IPS-20b (cell line): ENCODE measurements around the gene MAPK10.

Experiments
- H3K27ac ChIP-seq: one replicate; pipeline ENCODE4 v1.5.1; 2013; ENCODE audit warnings: low read length
- H3K27me3 ChIP-seq: 2 replicates; pipeline ENCODE4 v1.6.1; 2013; ENCODE audit warnings: mild to moderate bottlenecking, low read length, inconsistent platforms; ENCODE audit not compliant: insufficient read depth
- H3K36me3 ChIP-seq: 2 replicates; pipeline ENCODE4 v1.6.1; 2013; ENCODE audit warnings: low read depth, mild to moderate bottlenecking, inconsistent platforms, low read length, moderate library complexity; ENCODE audit not compliant: insufficient read depth
- H3K4me1 ChIP-seq: 2 replicates; pipeline ENCODE4 v1.6.1; 2013; ENCODE audit warnings: mild to moderate bottlenecking, control low read depth, inconsistent platforms, low read length, moderate library complexity; ENCODE audit not compliant: insufficient read depth
- H3K4me3 ChIP-seq: 2 replicates; pipeline ENCODE4 v1.5.1; 2013; ENCODE audit warnings: mild to moderate bottlenecking, low read length, inconsistent platforms
- H3K9ac ChIP-seq: 2 replicates; pipeline ENCODE4 v1.6.1; 2013; ENCODE audit warnings: low read depth, mild to moderate bottlenecking, inconsistent platforms, low read length, moderate library complexity
- H3K9me3 ChIP-seq: 2 replicates; pipeline ENCODE4 v1.6.1; 2013; ENCODE audit warnings: mild to moderate bottlenecking, low read depth, low read length, inconsistent platforms; ENCODE audit not compliant: insufficient read depth

Gene MAPK10

GRCh38 chr4:86054286-86055032, 305.4 kb downstream of the MAPK10 start:
- H3K27me3 ChIP-seq: no peaks in the 10 kb centered on the region
- H3K9ac ChIP-seq: no peak overlapping the region
- H3K9me3 ChIP-seq: no peaks in the 10 kb centered on the region
- no peak overlapping the region for H3K27ac ChIP-seq
- no peaks in the 10 kb centered on the region for H3K4me1 ChIP-seq
- no peak overlapping the region for H3K4me3 ChIP-seq
- H3K36me3 ChIP-seq: no peaks in the 10 kb centered on the region

GRCh38 chr4:86050496-86050895, 309.4 kb downstream of the MAPK10 start:
- H3K9me3 ChIP-seq: no peaks in the 10 kb centered on the region
- H3K4me1 ChIP-seq: peaks cover 2% of the 10 kb centered on the region
- no peak overlapping the region for H3K9ac ChIP-seq
- H3K27me3 ChIP-seq: no peaks in the 10 kb centered on the region
- H3K27ac ChIP-seq: no peak overlapping the region
- H3K36me3 ChIP-seq: no peaks in the 10 kb centered on the region
- no peak overlapping the region for H3K4me3 ChIP-seq

GRCh38 chr4:86048426-86048825, 311.4 kb downstream of the MAPK10 start:
- Histone ChIP-seq H3K4me3 (no peak overlapping the region), H3K27me3 (no peaks in the 10 kb centered on the region), H3K36me3 (no peaks in the 10 kb centered on the region), H3K4me1 (peaks cover 5% of the 10 kb centered on the region), H3K27ac (no peak overlapping the region), H3K9ac (no peak overlapping the region), H3K9me3 (no peaks in the 10 kb centered on the region)

GRCh38 chr4:86044593-86044985, 315.3 kb downstream of the MAPK10 start:
- Histone ChIP-seq H3K4me3 (no peak overlapping the region), H3K27ac (no peak overlapping the region), H3K36me3 (no peaks in the 10 kb centered on the region), H3K9me3 (no peaks in the 10 kb centered on the region), H3K27me3 (no peaks in the 10 kb centered on the region), H3K9ac (no peak overlapping the region), H3K4me1 (peaks cover 5% of the 10 kb centered on the region)

GRCh38 chr4:86043755-86044592, 315.9 kb downstream of the MAPK10 start:
- no peak overlapping the region for H3K4me3 ChIP-seq
- no peak overlapping the region for H3K9ac ChIP-seq
- H3K4me1 ChIP-seq: peaks cover 5% of the 10 kb centered on the region
- no peaks in the 10 kb centered on the region for H3K36me3 ChIP-seq
- no peaks in the 10 kb centered on the region for H3K9me3 ChIP-seq
- no peak overlapping the region for H3K27ac ChIP-seq
- H3K27me3 ChIP-seq: no peaks in the 10 kb centered on the region

GRCh38 chr4:86038037-86038436, 321.8 kb downstream of the MAPK10 start:
- Histone ChIP-seq H3K27ac (no peak overlapping the region), H3K9me3 (no peaks in the 10 kb centered on the region), H3K27me3 (no peaks in the 10 kb centered on the region), H3K4me3 (no peak overlapping the region), H3K4me1 (peaks cover 4% of the 10 kb centered on the region; the same call in 1 of the 2 replicates), H3K9ac (no peak overlapping the region), H3K36me3 (no peaks in the 10 kb centered on the region)

- no peaks in the 10 kb centered on the region for H3K27me3 ChIP-seq
- no peak overlapping the region for H3K9ac ChIP-seq
- H3K27ac ChIP-seq: no peak overlapping the region
- H3K4me3 ChIP-seq: no peak overlapping the region
- no peaks in the 10 kb centered on the region for H3K36me3 ChIP-seq
- H3K4me1 ChIP-seq: peaks cover 4% of the 10 kb centered on the region; the same call in 1 of the 2 replicates
- H3K9me3 ChIP-seq: no peaks in the 10 kb centered on the region
Measured at GRCh38 chr4:86036736-86037135, 323.1 kb downstream of the MAPK10 start.

- H3K9me3 ChIP-seq: no peaks in the 10 kb centered on the region
- no peak overlapping the region for H3K27ac ChIP-seq
- peaks cover 4% of the 10 kb centered on the region; the same call in 1 of the 2 replicates for H3K4me1 ChIP-seq
- no peak overlapping the region for H3K9ac ChIP-seq
- H3K27me3 ChIP-seq: no peaks in the 10 kb centered on the region
- H3K4me3 ChIP-seq: no peak overlapping the region
- no peaks in the 10 kb centered on the region for H3K36me3 ChIP-seq
Measured at GRCh38 chr4:86035688-86036087, 324.2 kb downstream of the MAPK10 start.

GRCh38 chr4:86034616-86035015, 325.2 kb downstream of the MAPK10 start:
- Histone ChIP-seq H3K27ac (no peak overlapping the region), H3K4me3 (no peak overlapping the region), H3K36me3 (no peaks in the 10 kb centered on the region), H3K4me1 (peaks cover 4% of the 10 kb centered on the region; the same call in 1 of the 2 replicates), H3K27me3 (no peaks in the 10 kb centered on the region), H3K9ac (no peak overlapping the region), H3K9me3 (no peaks in the 10 kb centered on the region)

- no peak overlapping the region for H3K9ac ChIP-seq
- no peak overlapping the region for H3K4me3 ChIP-seq
- no peaks in the 10 kb centered on the region for H3K36me3 ChIP-seq
- no peak overlapping the region for H3K27ac ChIP-seq
- H3K27me3 ChIP-seq: no peaks in the 10 kb centered on the region
- no peaks in the 10 kb centered on the region for H3K9me3 ChIP-seq
- peaks cover 4% of the 10 kb centered on the region; the same call in 1 of the 2 replicates for H3K4me1 ChIP-seq
Measured at GRCh38 chr4:86033171-86033570, 326.7 kb downstream of the MAPK10 start.

GRCh38 chr4:86032476-86033022, 327.3 kb downstream of the MAPK10 start:
- H3K4me1 ChIP-seq: peaks cover 4% of the 10 kb centered on the region; the same call in 1 of the 2 replicates
- no peak overlapping the region for H3K27ac ChIP-seq
- no peaks in the 10 kb centered on the region for H3K27me3 ChIP-seq
- H3K9ac ChIP-seq: no peak overlapping the region
- no peaks in the 10 kb centered on the region for H3K9me3 ChIP-seq
- H3K4me3 ChIP-seq: no peak overlapping the region
- no peaks in the 10 kb centered on the region for H3K36me3 ChIP-seq
